ENCODE results near the gene EMSY. TPM values are rescaled to one million over a fixed set of nuclear protein-coding genes. Genes with fewer than 3 reads are reported as not detected.

EMSY gene
- total and polyA plus RNA-seq, 2 donors (not counting 1 experiment from before 2014, with no cell fraction given): 27.4 to 59.7 TPM

GRCh38 chr11:76410851-76411357 is 33.9 kb upstream of the EMSY start:
- intact Hi-C loops (cut with micrococcal nuclease): no loop called here
- H3K27me3 Mint-ChIP-seq: peaks cover 9% of the 10 kb centered on the region
- Histone ChIP-seq H3K4me2 (replicated peaks; ENCODE audit: low read depth, low read length, poor library complexity, severe bottlenecking) (no peak overlapping the region), H3K9me3 (ENCODE audit: control extremely low read depth in 1 of 3, control insufficient read depth in 2 of 3, insufficient read depth in 1 of 3, low read length in 2 of 3) (no peaks in the 10 kb centered on the region), H2AFZ (ENCODE audit: insufficient read depth, low read depth, low read length, poor library complexity, severe bottlenecking) (no peak overlapping the region), H3K79me2 (ENCODE audit: control insufficient read depth, insufficient read depth, low read length) (no peaks in the 10 kb centered on the region), H3K27me3 (replicated peaks in 1 of 4; ENCODE audit: control extremely low read depth in 1 of 4, control insufficient read depth in 3 of 4, insufficient read depth in 4 of 4, low read length in 3 of 4) (no peaks in the 10 kb centered on the region), H3K27ac (ENCODE audit: low read length in 2 of 2) (no peak overlapping the region), H3K9ac (ENCODE audit: low read length) (no peak overlapping the region), H3K36me3 (replicated peaks in 1 of 2; ENCODE audit: control extremely low read depth in 1 of 2, control insufficient read depth in 1 of 2, extremely low read depth in 1 of 2, insufficient read depth in 2 of 2, low read length in 1 of 2) (no peaks in the 10 kb centered on the region), H3K4me3 (ENCODE audit: control extremely low read depth in 1 of 5, extremely low read depth in 1 of 5, insufficient read depth in 1 of 5, low read depth in 2 of 5, low read length in 4 of 5) (no peak overlapping the region), H4K20me1 (ENCODE audit: control insufficient read depth, insufficient read depth, low read length, poor library complexity, severe bottlenecking) (no peaks in the 10 kb centered on the region), H3K4me1 (ENCODE audit: control insufficient read depth in 2 of 2, insufficient read depth in 2 of 2, low read length in 2 of 2) (no peaks in the 10 kb centered on the region)
- no peaks in the 10 kb centered on the region for H3K4me1 Mint-ChIP-seq
- no peaks in the 10 kb centered on the region for H3K9me3 Mint-ChIP-seq (ENCODE audit: insufficient read depth)
- no peak for TF ChIP-seq EZH2 (IDR thresholded peaks at IDR 0.05; ENCODE audit: borderline replicate concordance, insufficient read depth, low read depth, low read length, poor library complexity, severe bottlenecking)
- TF ChIP-seq, protein P1, sequence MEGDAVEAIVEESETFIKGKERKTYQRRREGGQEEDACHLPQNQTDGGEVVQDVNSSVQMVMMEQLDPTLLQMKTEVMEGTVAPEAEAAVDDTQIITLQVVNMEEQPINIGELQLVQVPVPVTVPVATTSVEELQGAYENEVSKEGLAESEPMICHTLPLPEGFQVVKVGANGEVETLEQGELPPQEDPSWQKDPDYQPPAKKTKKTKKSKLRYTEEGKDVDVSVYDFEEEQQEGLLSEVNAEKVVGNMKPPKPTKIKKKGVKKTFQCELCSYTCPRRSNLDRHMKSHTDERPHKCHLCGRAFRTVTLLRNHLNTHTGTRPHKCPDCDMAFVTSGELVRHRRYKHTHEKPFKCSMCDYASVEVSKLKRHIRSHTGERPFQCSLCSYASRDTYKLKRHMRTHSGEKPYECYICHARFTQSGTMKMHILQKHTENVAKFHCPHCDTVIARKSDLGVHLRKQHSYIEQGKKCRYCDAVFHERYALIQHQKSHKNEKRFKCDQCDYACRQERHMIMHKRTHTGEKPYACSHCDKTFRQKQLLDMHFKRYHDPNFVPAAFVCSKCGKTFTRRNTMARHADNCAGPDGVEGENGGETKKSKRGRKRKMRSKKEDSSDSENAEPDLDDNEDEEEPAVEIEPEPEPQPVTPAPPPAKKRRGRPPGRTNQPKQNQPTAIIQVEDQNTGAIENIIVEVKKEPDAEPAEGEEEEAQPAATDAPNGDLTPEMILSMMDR (IDR thresholded peaks at IDR 0.05): no peak
- ATAC-seq (ENCODE audit: low read depth) (no peak), DNase-seq (no peak)
- 95% methylated on average over 10 of the region's 10 CpGs for WGBS (ENCODE audit: insufficient coverage)
- POLR2A ChIA-PET: no interaction called here
- no peak overlapping the region for H3K4me3 Mint-ChIP-seq
- H3K27ac Mint-ChIP-seq: no peak overlapping the region
- CTCF ChIA-PET: no interaction called here

DNA sequence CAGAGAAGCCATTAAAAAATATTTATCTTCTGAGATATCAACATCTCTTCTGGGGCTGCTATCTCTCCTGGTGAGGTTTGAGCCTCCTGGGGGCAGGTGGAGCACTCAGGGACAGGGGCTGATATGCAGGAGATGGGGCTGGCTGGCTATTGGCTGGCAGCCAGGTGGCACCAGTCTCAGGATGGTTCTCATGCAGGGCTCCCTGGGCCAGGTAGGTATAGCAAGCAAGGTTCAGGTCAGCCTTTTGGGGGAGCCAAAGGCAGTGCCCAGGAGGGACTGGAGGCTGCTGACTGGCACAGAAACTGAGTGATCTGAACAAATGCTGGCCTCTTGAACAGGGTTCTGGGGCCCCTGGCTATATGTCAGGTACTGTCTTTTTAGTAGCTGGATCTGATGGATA is 29.7 kb upstream of the EMSY start:
- no peak overlapping the region for H3K9ac ChIP-seq (ENCODE audit: low read length)
- H4K20me1 ChIP-seq (ENCODE audit: control insufficient read depth, insufficient read depth, low read length, poor library complexity, severe bottlenecking): no peaks in the 10 kb centered on the region
- H3K4me1 ChIP-seq (ENCODE audit: control insufficient read depth in 2 of 2, insufficient read depth in 2 of 2, low read length in 2 of 2): no peaks in the 10 kb centered on the region
- H3K27ac ChIP-seq (ENCODE audit: low read length in 2 of 2): no peak overlapping the region
- Mint-ChIP-seq H3K27ac (no peak overlapping the region), H3K27me3 (peaks cover 18% of the 10 kb centered on the region), H3K4me3 (no peak overlapping the region), H3K4me1 (no peaks in the 10 kb centered on the region), H3K9me3 (ENCODE audit: insufficient read depth) (no peaks in the 10 kb centered on the region)
- no peak overlapping the region for H3K4me2 ChIP-seq (replicated peaks; ENCODE audit: low read depth, low read length, poor library complexity, severe bottlenecking)
- ChIA-PET POLR2A (no interaction called here), CTCF (no interaction called here)
- no peaks in the 10 kb centered on the region for H3K36me3 ChIP-seq (replicated peaks in 1 of 2; ENCODE audit: control extremely low read depth in 1 of 2, control insufficient read depth in 1 of 2, extremely low read depth in 1 of 2, insufficient read depth in 2 of 2, low read length in 1 of 2)
- peaks cover 0 to 3% (median 0%) of the 10 kb centered on the region in 4 experiments for H3K27me3 ChIP-seq (replicated peaks in 1 of 4; ENCODE audit: control extremely low read depth in 1 of 4, control insufficient read depth in 3 of 4, insufficient read depth in 4 of 4, low read length in 3 of 4)
- intact Hi-C loops (cut with micrococcal nuclease): no loop called here
- TF ChIP-seq, protein P1 (IDR thresholded peaks at IDR 0.05): no peak
- TF ChIP-seq EZH2 (IDR thresholded peaks at IDR 0.05; ENCODE audit: borderline replicate concordance, insufficient read depth, low read depth, low read length, poor library complexity, severe bottlenecking): no peak
- no peak overlapping the region for H2AFZ ChIP-seq (ENCODE audit: insufficient read depth, low read depth, low read length, poor library complexity, severe bottlenecking)
- ATAC-seq (ENCODE audit: low read depth): no peak
- H3K9me3 ChIP-seq (ENCODE audit: control extremely low read depth in 1 of 3, control insufficient read depth in 2 of 3, insufficient read depth in 1 of 3, low read length in 2 of 3): no peaks in the 10 kb centered on the region
- H3K4me3 ChIP-seq (ENCODE audit: control extremely low read depth in 1 of 5, extremely low read depth in 1 of 5, insufficient read depth in 1 of 5, low read depth in 2 of 5, low read length in 4 of 5): no peak overlapping the region
- no peak for DNase-seq
- H3K79me2 ChIP-seq (ENCODE audit: control insufficient read depth, insufficient read depth, low read length): no peaks in the 10 kb centered on the region
